Measurements from ENCODE around the gene HSPA9.

The HSPA9 gene

DNA sequence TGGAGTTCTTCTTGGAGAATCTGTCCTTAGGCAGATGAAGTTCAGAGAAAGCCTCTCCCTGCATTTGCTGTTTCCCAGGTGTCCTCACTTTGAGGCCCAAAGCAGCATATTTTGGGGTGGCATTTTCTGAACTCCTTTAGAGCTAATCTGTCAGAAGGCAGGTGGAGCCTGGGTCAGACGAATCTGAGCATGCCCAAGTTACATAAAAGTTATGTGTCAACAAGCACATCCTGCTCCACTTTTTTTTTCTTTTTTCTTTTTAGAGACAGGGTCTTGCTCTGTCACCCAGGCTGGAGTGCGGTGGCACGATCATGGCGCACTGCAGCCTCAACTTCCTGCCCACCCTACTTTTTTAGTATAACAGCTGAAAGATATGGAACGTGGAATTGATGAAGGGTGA, 41.3 kb upstream of the HSPA9 start:
- Histone ChIP-seq H4K20me1 (ENCODE audit: insufficient read depth) (no peaks in the 10 kb centered on the region), H3K4me3 (IDR thresholded peaks at IDR 0.05; ENCODE audit: insufficient read depth, low read depth, low read length) (no peak overlapping the region), H3K27me3 (ENCODE audit: insufficient read depth, low read depth) (no peaks in the 10 kb centered on the region), H3K9ac (no peak overlapping the region), H3K79me2 (ENCODE audit: insufficient read depth, low read depth) (no peaks in the 10 kb centered on the region), H3K4me2 (no peak overlapping the region), H3K27ac (no peak overlapping the region), H2AFZ (ENCODE audit: low read depth) (no peak overlapping the region), H3K36me3 (ENCODE audit: insufficient read depth) (no peaks in the 10 kb centered on the region), H3K4me1 (ENCODE audit: low read depth, poor library complexity, severe bottlenecking) (no peaks in the 10 kb centered on the region)
- TF ChIP-seq, protein P1, sequence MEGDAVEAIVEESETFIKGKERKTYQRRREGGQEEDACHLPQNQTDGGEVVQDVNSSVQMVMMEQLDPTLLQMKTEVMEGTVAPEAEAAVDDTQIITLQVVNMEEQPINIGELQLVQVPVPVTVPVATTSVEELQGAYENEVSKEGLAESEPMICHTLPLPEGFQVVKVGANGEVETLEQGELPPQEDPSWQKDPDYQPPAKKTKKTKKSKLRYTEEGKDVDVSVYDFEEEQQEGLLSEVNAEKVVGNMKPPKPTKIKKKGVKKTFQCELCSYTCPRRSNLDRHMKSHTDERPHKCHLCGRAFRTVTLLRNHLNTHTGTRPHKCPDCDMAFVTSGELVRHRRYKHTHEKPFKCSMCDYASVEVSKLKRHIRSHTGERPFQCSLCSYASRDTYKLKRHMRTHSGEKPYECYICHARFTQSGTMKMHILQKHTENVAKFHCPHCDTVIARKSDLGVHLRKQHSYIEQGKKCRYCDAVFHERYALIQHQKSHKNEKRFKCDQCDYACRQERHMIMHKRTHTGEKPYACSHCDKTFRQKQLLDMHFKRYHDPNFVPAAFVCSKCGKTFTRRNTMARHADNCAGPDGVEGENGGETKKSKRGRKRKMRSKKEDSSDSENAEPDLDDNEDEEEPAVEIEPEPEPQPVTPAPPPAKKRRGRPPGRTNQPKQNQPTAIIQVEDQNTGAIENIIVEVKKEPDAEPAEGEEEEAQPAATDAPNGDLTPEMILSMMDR (conservative IDR thresholded peaks at IDR 0.05; ENCODE audit: low read depth, low read length): no peak

- no peaks in the 10 kb centered on the region for H3K36me3 ChIP-seq (ENCODE audit: insufficient read depth)
- no peak overlapping the region for H3K27ac ChIP-seq
- H3K4me2 ChIP-seq: no peak overlapping the region
- no peaks in the 10 kb centered on the region for H3K27me3 ChIP-seq (ENCODE audit: insufficient read depth, low read depth)
- H3K4me1 ChIP-seq (ENCODE audit: low read depth, poor library complexity, severe bottlenecking): no peaks in the 10 kb centered on the region
- no peak overlapping the region for H3K4me3 ChIP-seq (IDR thresholded peaks at IDR 0.05; ENCODE audit: insufficient read depth, low read depth, low read length)
- H4K20me1 ChIP-seq (ENCODE audit: insufficient read depth): no peaks in the 10 kb centered on the region
- no peak overlapping the region for H2AFZ ChIP-seq (ENCODE audit: low read depth)
- H3K79me2 ChIP-seq (ENCODE audit: insufficient read depth, low read depth): no peaks in the 10 kb centered on the region
- TF ChIP-seq, protein P1 (conservative IDR thresholded peaks at IDR 0.05; ENCODE audit: low read depth, low read length): no peak
- H3K9ac ChIP-seq: no peak overlapping the region
These were observed 40.3 kb upstream of the HSPA9 start for GRCh38 chr5:138615461-138615860.

- Histone ChIP-seq H3K4me1 (ENCODE audit: low read depth, poor library complexity, severe bottlenecking) (no peaks in the 10 kb centered on the region), H4K20me1 (ENCODE audit: insufficient read depth) (no peaks in the 10 kb centered on the region), H3K36me3 (ENCODE audit: insufficient read depth) (no peaks in the 10 kb centered on the region), H3K9ac (no peak overlapping the region), H3K4me2 (no peak overlapping the region), H3K27me3 (ENCODE audit: insufficient read depth, low read depth) (no peaks in the 10 kb centered on the region), H3K79me2 (ENCODE audit: insufficient read depth, low read depth) (no peaks in the 10 kb centered on the region), H2AFZ (ENCODE audit: low read depth) (no peak overlapping the region), H3K4me3 (IDR thresholded peaks at IDR 0.05; ENCODE audit: insufficient read depth, low read depth, low read length) (no peak overlapping the region), H3K27ac (no peak overlapping the region)
- TF ChIP-seq, protein P1 (conservative IDR thresholded peaks at IDR 0.05; ENCODE audit: low read depth, low read length): no peak
These were observed 36.5 kb upstream of the HSPA9 start for GRCh38 chr5:138611678-138612218.

DNA sequence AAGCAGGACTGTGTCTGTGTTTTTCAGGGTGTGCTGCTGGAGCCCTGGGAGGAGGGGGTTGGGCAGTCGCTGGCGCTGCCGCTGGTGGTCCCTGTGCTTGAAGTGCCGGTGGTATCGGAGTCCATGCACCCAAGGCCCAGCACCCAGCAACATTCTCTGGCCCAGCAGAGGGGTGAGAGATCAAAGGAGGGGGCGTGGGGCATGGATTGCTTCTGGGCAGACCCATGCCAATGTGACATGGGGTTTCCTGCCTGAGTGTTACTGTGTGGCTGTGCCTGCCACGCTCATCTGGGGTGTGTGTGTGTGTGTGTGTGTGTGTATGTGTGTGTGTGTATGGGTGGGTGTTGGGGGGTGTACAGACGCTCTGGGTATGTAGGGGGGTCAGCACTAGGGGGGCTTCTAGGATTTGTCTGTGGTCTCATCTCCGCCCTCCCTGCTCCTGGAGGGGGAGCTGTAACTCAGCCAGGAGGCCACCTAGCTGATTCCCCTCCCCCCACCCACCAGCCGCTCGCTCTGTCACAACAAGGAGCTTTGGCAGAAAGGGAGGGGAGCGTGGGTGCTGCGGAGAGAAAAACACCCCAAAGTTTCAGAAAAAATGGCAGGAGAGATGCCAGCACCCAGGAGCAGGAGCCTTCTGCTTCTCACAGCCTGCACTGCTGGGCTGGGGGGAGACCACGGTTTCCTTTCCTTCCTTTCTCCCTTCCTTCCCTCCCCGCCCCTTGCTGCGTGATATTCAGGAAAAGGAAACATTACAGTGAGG, 35.9 kb upstream of the HSPA9 start:
- no peak overlapping the region for H3K4me3 ChIP-seq (IDR thresholded peaks at IDR 0.05; ENCODE audit: insufficient read depth, low read depth, low read length)
- H3K4me2 ChIP-seq: no peak overlapping the region
- H2AFZ ChIP-seq (ENCODE audit: low read depth): no peak overlapping the region
- no peaks in the 10 kb centered on the region for H3K79me2 ChIP-seq (ENCODE audit: insufficient read depth, low read depth)
- no peaks in the 10 kb centered on the region for H3K4me1 ChIP-seq (ENCODE audit: low read depth, poor library complexity, severe bottlenecking)
- H4K20me1 ChIP-seq (ENCODE audit: insufficient read depth): no peaks in the 10 kb centered on the region
- H3K36me3 ChIP-seq (ENCODE audit: insufficient read depth): no peaks in the 10 kb centered on the region
- no peaks in the 10 kb centered on the region for H3K27me3 ChIP-seq (ENCODE audit: insufficient read depth, low read depth)
- no peak overlapping the region for H3K9ac ChIP-seq
- no peak overlapping the region for H3K27ac ChIP-seq
- TF ChIP-seq, protein P1 (conservative IDR thresholded peaks at IDR 0.05; ENCODE audit: low read depth, low read length): no peak
